ENCODE data around the gene BMAL1. TPM values are rescaled to one million over a fixed set of nuclear protein-coding genes. Genes with fewer than 3 reads are reported as not detected.
"Not testable (repeated sequence)": the region's sequence is repeated elsewhere in the genome, so short reads cannot be mapped to it uniquely, and the experiment has no call there.

The BMAL1 gene
- total RNA-seq, 1 donor from 2014 or later, result 7.0 TPM

- Mint-ChIP-seq H3K27ac (no peak overlapping the region), H3K36me3 (ENCODE audit: insufficient read depth) (peaks cover 19% of the 10 kb centered on the region), H3K9me3 (ENCODE audit: low read depth) (no peaks in the 10 kb centered on the region), H3K4me3 (ENCODE audit: low read depth) (no peak overlapping the region), H3K4me1 (ENCODE audit: low read depth) (peaks cover 3% of the 10 kb centered on the region), H3K27me3 (no peaks in the 10 kb centered on the region)
- no peak for DNase-seq (ENCODE audit: low spot score, unreplicated experiment)
- TF ChIP-seq, protein P1, sequence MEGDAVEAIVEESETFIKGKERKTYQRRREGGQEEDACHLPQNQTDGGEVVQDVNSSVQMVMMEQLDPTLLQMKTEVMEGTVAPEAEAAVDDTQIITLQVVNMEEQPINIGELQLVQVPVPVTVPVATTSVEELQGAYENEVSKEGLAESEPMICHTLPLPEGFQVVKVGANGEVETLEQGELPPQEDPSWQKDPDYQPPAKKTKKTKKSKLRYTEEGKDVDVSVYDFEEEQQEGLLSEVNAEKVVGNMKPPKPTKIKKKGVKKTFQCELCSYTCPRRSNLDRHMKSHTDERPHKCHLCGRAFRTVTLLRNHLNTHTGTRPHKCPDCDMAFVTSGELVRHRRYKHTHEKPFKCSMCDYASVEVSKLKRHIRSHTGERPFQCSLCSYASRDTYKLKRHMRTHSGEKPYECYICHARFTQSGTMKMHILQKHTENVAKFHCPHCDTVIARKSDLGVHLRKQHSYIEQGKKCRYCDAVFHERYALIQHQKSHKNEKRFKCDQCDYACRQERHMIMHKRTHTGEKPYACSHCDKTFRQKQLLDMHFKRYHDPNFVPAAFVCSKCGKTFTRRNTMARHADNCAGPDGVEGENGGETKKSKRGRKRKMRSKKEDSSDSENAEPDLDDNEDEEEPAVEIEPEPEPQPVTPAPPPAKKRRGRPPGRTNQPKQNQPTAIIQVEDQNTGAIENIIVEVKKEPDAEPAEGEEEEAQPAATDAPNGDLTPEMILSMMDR (IDR thresholded peaks at IDR 0.05; ENCODE audit: unreplicated experiment), result no peak
Measured at GRCh38 chr11:13386567-13386966, 109.0 kb downstream of the BMAL1 start.

DNA sequence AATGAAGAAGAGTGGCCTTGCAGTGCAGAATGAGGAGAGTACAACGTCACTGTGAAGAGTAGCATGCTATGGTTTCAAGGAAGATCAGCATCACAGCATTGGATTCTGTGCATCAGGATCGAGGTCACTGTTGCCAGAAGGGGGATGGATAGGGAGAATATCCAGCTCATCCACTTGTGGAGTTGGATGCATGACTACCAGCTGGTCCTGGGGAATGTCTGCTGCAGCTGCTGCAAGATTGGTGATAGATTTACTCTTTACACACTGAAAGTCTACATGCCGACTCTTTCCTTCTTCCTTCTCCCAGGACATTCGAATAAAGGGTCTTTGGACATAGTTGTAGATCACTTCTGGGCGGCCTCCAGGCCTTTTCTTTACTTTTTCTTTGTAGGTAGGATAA is 111.2 kb downstream of the BMAL1 start:
- H3K27me3 Mint-ChIP-seq, result no peaks in the 10 kb centered on the region
- peaks cover 3% of the 10 kb centered on the region for H3K4me1 Mint-ChIP-seq (ENCODE audit: low read depth)
- DNase-seq (ENCODE audit: low spot score, unreplicated experiment), result no peak
- H3K27ac Mint-ChIP-seq, result no peak overlapping the region
- TF ChIP-seq, protein P1 (IDR thresholded peaks at IDR 0.05; ENCODE audit: unreplicated experiment), result no peak
- H3K36me3 Mint-ChIP-seq (ENCODE audit: insufficient read depth), result peaks cover 21% of the 10 kb centered on the region
- no peaks in the 10 kb centered on the region for H3K9me3 Mint-ChIP-seq (ENCODE audit: low read depth)
- H3K4me3 Mint-ChIP-seq (ENCODE audit: low read depth), result no peak overlapping the region

DNA sequence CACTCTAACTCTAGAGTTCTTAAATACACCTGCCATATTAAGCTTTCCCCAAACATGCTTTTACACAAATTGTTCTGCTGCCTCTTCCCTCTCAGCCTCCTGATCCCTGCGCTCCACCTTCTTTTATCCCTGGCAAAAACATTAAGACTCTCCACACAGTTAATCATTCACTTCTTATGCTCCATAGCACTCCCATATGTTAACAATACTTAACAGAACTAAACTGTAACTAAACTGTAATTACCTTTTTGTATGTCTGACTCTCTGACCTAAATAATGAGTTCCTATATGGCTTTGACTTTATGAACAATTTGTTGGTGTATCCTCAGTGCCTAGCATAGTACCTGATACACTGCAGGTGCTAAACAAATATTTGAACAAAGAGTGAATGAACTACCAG is 113.6 kb downstream of the BMAL1 start:
- Mint-ChIP-seq H3K36me3 (ENCODE audit: insufficient read depth) (peaks cover 21% of the 10 kb centered on the region), H3K9me3 (ENCODE audit: low read depth) (no peaks in the 10 kb centered on the region), H3K27ac (no peak overlapping the region), H3K4me1 (ENCODE audit: low read depth) (peaks cover 3% of the 10 kb centered on the region), H3K4me3 (ENCODE audit: low read depth) (no peak overlapping the region), H3K27me3 (no peaks in the 10 kb centered on the region)
- no peak for DNase-seq (ENCODE audit: low spot score, unreplicated experiment)
- TF ChIP-seq, protein P1 (IDR thresholded peaks at IDR 0.05; ENCODE audit: unreplicated experiment), result no peak

GRCh38 chr11:13398335-13398734 is 120.7 kb downstream of the BMAL1 start:
- not testable (repeated sequence) for H3K4me1 Mint-ChIP-seq (ENCODE audit: low read depth); H3K27ac Mint-ChIP-seq
- peaks cover 25% of the 10 kb centered on the region for H3K9me3 Mint-ChIP-seq (ENCODE audit: low read depth)

GRCh38 chr11:13405220-13405619 is 127.6 kb downstream of the BMAL1 start:
- H3K9me3 Mint-ChIP-seq (ENCODE audit: low read depth), result peaks cover 9% of the 10 kb centered on the region
- TF ChIP-seq, protein P1 (IDR thresholded peaks at IDR 0.05; ENCODE audit: unreplicated experiment), result no peak
- no peak overlapping the region for H3K27ac Mint-ChIP-seq
- H3K36me3 Mint-ChIP-seq (ENCODE audit: insufficient read depth), result peaks cover 24% of the 10 kb centered on the region
- H3K4me3 Mint-ChIP-seq (ENCODE audit: low read depth), result no peak overlapping the region
- no peaks in the 10 kb centered on the region for H3K27me3 Mint-ChIP-seq
- no peaks in the 10 kb centered on the region for H3K4me1 Mint-ChIP-seq (ENCODE audit: low read depth)
- no peak for DNase-seq (ENCODE audit: low spot score, unreplicated experiment)

More at GRCh38 chr11:13398335-13398734, 120.7 kb downstream of the BMAL1 start:
- H3K27me3 Mint-ChIP-seq; DNase-seq (ENCODE audit: low spot score, unreplicated experiment); H3K4me3 Mint-ChIP-seq (ENCODE audit: low read depth): not testable (repeated sequence)
- peaks cover 35% of the 10 kb centered on the region for H3K36me3 Mint-ChIP-seq (ENCODE audit: insufficient read depth)

GRCh38 chr11:13415201-13415600 is 137.6 kb downstream of the BMAL1 start:
- no peak overlapping the region for H3K27ac Mint-ChIP-seq
- TF ChIP-seq, protein P1 (IDR thresholded peaks at IDR 0.05; ENCODE audit: unreplicated experiment), result no peak
- DNase-seq (ENCODE audit: low spot score, unreplicated experiment), result no peak
- H3K4me3 Mint-ChIP-seq (ENCODE audit: low read depth), result no peak overlapping the region
- no peaks in the 10 kb centered on the region for H3K27me3 Mint-ChIP-seq
- peaks cover 19% of the 10 kb centered on the region for H3K36me3 Mint-ChIP-seq (ENCODE audit: insufficient read depth)
- no peaks in the 10 kb centered on the region for H3K9me3 Mint-ChIP-seq (ENCODE audit: low read depth)
- H3K4me1 Mint-ChIP-seq (ENCODE audit: low read depth), result no peaks in the 10 kb centered on the region

Data from progenitor cell of endocrine pancreas (in vitro differentiated cells).